ENCODE measurements around the gene IMPACT. TPM values are rescaled to one million over a fixed set of nuclear protein-coding genes. Genes with fewer than 3 reads are reported as not detected.

Gene IMPACT
- total RNA-seq, 1 donor from 2014 or later: 25.6 TPM

- Histone ChIP-seq H3K4me1 (no peaks in the 10 kb centered on the region), H3K36me3 (no peaks in the 10 kb centered on the region), H3K27me3 (ENCODE audit: low read depth) (no peaks in the 10 kb centered on the region), H3K4me3 (no peak overlapping the region), H3K27ac (no peak overlapping the region), H3K9me3 (no peaks in the 10 kb centered on the region)
- ATAC-seq (no peak), DNase-seq (no peak)
- no peak for TF ChIP-seq CTCF (IDR thresholded peaks at IDR 0.05)
- intact Hi-C loops (cut with DNase I): no loop called here
These were observed 37.5 kb upstream of the IMPACT start for GRCh38 chr18:24388957-24389356.

DNA sequence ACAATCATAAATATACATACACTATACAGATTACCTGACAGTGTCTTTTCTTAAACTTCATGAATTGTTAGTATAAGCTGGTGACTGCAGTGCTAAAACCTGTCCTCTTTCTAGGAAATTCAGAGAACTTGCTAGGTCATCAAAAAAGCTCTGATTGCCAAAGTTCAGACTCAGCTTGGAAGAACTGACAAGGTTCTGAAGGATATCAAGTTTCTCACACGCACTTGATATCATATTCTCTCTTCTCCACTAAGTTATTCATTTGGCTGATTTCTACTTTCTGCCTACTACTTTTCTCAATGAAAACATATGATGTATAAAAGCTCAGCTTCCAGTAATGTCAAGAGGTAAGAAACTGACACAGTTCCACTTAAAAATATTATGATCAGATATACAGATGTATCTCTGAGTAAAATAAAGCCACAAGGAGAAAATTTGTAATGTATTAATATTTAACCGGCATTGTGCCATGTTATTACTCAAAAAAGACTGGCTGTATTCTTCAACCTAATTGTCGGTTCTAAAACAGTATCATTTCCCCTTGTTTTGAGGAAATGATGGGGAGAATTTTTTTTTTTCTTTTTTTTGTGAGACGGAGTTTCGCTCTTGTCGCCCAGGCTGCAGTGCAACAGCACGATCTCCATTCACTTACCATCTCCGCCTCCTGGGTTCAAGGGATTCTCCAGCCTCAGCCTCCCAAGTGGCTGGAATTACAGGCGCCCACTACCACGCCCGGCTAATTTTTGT is 31.2 kb upstream of the IMPACT start:
- peaks cover 11% of the 10 kb centered on the region for H3K4me1 ChIP-seq
- H3K27me3 ChIP-seq (ENCODE audit: low read depth): no peaks in the 10 kb centered on the region
- no peaks in the 10 kb centered on the region for H3K9me3 ChIP-seq
- H3K36me3 ChIP-seq: no peaks in the 10 kb centered on the region
- no peak for DNase-seq
- intact Hi-C loops (cut with DNase I): no loop called here
- no peak overlapping the region for H3K4me3 ChIP-seq
- ATAC-seq: no peak
- no peak for TF ChIP-seq CTCF (IDR thresholded peaks at IDR 0.05)
- H3K27ac ChIP-seq: peak overlapping the region; percentile 13

DNA sequence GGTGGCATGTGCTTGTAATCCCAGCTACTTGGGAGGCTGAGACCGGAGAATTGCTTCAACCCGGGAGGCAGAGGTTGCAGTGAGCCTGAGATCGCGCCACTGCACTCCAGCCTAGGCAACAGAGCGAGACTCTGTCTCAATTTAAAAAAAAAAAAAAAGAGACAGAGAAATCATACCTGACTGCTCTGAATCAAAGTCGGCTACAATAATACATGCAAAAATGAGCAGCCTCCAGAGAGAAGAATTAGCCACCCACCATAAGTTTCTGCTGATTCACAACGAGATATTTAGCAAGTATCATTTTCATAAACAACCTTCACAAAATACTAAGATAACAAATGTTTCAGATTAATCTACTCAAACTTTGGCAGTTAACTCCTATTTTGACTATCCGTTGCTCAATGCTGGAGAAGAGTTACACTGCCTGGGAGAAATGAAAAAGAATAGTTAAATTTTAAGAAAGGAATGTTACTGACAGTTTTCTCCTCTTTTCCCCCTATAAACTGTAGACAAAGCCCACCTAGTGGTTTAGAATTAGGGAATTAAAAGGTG is 30.3 kb upstream of the IMPACT start:
- Histone ChIP-seq H3K4me3 (peak overlapping the region; percentile 70), H3K4me1 (peaks cover 11% of the 10 kb centered on the region), H3K36me3 (no peaks in the 10 kb centered on the region), H3K27ac (no peak overlapping the region), H3K9me3 (no peaks in the 10 kb centered on the region), H3K27me3 (ENCODE audit: low read depth) (no peaks in the 10 kb centered on the region)
- TF ChIP-seq CTCF (IDR thresholded peaks at IDR 0.05): no peak
- intact Hi-C loops (cut with DNase I): no loop called here
- DNase-seq (no peak), ATAC-seq (no peak)

DNA sequence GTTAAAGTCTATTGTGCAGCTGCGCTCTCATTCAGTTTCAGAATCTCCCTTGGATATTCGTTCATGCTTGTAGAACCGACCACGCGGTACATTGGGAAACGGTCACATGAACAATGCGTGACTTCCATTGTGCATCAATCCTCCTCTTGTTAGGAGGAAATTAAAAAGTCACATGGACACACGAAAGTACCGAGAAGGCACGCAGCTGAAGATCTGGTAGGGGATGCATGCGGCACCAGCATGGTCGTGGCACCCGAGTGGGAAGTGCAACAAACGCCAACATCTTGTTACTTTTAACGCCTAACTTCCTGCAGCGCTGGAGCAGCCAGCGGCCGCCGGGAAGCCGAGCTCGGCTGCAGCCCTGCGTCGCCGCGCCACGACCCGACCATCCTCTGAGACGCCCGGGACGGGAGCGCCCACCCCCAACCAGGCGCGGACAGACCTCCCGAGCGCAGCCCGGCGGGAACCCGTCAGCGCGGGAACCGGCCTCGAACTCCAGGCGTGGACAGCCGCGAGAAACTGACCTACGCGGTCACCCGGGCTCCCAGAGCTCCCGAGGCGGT is 29.3 kb upstream of the IMPACT start:
- peak; percentile 73 for DNase-seq
- intact Hi-C loops (cut with DNase I): no loop called here
- H3K27ac ChIP-seq: peak overlapping the region; percentile 89
- no peak for TF ChIP-seq CTCF (IDR thresholded peaks at IDR 0.05)
- H3K36me3 ChIP-seq: no peaks in the 10 kb centered on the region
- peak; percentile 66 to 76 for ATAC-seq
- H3K27me3 ChIP-seq (ENCODE audit: low read depth): no peaks in the 10 kb centered on the region
- H3K4me3 ChIP-seq: peak overlapping the region; percentile 70
- no peaks in the 10 kb centered on the region for H3K9me3 ChIP-seq
- H3K4me1 ChIP-seq: peaks cover 11% of the 10 kb centered on the region

- Histone ChIP-seq H3K27me3 (ENCODE audit: low read depth) (no peaks in the 10 kb centered on the region), H3K4me3 (peak within 1 kb of the TSS; percentile 70), H3K36me3 (no peaks in the 10 kb centered on the region), H3K27ac (peak within 1 kb of the TSS; percentile 89), H3K4me1 (peaks cover 11% of the 10 kb centered on the region), H3K9me3 (no peaks in the 10 kb centered on the region)
- intact Hi-C loops (cut with DNase I): no loop called here
- DNase-seq: peak; percentile 97
- TF ChIP-seq CTCF (IDR thresholded peaks at IDR 0.05): no peak
- peak; percentile 98 to 99 for ATAC-seq
These were observed 28.6 kb upstream of the IMPACT start, which contains the start of gene OSBPL1A for GRCh38 chr18:24397694-24398368. TSS of gene OSBPL1A (minus strand) at chr18:24397824. CDS start at chr18:24377533, 20,291 bp downstream.
